HG02938 (cell line): Measurements from ENCODE around the gene SHOX.
"Not testable (repeated sequence)": the region's sequence is repeated elsewhere in the genome, so short reads cannot be mapped to it uniquely, and the experiment has no call there.

Source experiments
- ATAC-seq: cut with Tn5 transposase; IDR thresholded peaks from one replicate; pipeline ENCODE4 v1.9.1; 2021; ENCODE audit warnings: mild to moderate bottlenecking, moderate library complexity; ENCODE audit not compliant: unreplicated experiment

SHOX gene

DNA sequence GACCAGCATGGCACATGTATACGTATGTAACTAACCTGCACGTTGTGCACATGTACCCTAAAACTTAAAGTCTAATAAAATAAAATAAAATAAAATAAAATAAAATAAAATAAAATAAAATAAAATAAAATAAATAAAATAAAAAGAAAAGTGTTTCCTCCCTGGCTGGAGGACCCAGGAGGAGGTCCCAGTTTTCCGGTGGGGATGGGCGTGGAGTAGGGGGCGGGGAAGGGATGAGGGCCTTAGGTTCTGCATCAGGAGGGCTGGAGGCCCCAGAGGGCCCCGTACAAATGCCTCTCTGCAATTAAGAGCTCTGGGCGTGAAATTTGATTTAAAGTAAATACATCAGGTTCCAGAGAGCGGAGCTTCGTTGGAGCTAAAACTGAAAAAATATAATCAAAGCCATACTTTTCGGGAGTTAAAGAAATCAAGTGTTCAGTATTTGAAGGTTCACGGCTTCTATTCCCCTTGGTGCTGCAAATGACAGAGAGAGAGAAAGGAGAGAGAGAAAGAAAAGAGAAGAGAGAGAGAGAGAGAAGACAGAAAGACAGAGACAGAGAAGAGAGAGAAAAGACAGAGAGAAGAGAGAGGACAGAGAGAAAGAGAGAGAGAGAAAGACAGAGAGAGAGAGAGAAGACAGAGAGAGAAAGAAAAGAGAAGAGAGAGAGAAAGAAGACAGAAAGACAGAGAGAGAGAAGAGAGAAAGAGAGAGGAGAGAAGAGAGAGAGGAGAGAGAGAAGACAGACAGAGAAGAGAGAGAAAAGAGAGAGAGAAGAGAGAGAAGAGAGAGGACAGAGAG, 8.7 kb upstream of the SHOX start:
- ATAC-seq: no peak

DNA sequence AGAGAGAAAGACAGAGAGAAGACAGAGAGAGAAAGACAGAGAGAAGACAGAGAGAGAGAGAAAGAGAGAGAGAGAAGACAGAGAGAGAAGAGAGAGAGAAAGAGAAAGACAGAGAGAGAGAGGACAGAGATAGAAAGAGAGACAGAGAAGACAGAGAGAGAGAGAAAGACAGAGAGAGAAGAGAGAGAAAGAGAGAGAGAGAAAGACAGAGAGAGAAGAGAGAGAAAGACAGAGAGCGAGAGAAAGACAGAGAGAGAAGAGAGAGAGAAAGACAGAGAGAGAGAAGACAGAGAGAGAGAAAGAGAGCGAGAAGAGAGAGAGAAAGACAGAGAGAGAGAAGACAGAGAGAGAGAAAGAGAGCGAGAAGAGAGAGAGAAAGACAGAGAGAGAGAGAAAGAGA, 7.8 kb upstream of the SHOX start:
- ATAC-seq: not testable (repeated sequence)

DNA sequence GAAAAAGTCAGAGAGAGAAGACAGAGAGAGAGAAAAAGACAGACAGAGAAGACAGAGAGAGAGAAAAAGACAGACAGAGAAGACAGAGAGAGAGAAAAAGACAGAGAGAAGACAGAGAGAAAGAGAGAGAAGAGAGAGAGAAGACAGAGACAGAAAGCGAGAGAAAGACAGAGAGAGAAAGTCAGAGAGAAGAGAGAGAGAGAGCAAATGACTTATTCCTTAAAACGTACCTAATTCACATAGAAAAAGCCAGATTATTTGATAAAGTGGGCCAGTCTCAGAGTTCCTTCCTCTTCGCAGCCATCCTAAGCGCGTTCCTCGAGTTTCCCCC, 7.4 kb upstream of the SHOX start:
- ATAC-seq: no peak

DNA sequence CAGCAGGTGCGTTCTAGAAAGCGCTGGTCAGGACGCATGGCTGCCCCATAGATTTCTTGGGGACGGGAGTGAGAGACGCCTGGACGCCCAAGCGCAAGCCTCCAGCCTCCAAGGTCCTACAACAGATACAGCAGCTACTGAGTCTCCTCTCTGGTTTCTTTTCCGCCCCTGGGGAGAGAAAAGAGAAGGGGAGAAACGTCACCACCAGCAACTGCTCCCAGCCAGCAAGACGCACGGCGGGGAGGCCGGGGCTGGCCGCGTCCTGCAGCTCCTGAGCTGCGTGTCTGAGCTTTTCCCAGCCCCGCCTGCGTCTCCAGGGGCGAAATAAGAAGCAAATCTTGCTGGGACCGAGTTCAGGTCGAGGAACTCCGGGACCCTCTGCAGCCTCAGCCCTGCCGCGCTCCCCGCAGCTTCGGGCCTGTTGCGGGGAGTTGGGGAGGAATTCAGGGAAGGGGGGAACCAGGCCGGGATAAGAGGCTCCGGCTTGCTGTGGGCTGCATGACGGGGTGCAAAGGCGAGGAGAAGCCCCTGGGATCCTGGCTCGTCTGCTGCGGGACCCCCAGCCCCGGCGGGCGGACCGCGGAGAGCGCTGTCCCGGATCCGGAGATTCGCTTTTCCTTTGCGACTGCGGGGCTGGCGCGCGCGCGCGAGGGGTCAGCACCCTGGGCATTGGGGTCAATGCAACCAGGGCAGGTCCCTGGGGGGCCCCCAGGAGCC, 6.8 kb upstream of the SHOX start:
- ATAC-seq: no peak

DNA sequence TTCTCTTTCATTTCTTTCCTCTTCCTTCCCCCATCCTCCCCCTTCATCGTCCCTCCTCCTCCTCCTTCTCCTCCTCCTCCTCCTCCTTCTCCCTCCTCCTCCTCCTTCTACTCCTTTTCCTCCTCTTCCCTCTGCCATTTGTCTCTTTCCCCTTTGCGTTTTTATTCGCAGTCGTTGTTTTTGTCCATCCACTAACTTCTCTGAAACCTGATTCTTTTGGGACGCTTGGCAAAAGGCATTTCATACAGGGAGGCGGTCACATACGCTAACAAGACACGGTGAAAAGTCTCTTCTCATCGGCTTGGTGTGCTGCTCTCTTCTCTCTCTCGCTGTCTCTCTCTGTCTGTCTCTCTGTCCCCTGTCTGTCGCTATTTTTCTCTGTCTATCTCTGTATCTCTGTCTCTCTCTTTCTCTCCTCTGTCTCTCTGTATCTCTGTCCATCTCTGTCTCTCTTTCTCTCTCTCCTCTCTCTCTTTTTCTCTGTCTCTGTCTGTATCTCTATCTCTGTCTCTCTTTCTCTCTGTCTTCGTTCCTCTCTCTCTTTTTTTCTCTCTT, 5.4 kb upstream of the SHOX start:
- ATAC-seq: no peak

DNA sequence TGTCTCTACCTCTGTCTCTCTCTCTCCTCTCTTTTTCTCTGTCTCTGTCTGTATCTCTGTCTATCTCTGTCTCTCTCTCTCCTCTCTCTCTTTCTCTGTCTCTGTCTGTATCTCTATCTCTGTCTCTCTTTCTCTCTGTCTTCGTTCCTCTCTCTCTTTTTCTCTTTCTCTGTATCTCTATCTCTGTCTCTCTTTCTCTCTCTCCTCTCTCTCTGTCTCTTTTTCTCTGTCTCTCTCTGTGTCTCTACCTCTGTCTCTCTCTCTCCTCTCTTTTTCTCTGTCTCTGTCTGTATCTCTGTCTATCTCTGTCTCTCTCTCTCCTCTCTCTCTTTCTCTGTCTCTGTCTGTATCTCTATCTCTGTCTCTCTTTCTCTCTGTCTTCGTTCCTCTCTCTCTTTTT, 4.5 kb upstream of the SHOX start:
- ATAC-seq: not testable (repeated sequence)

DNA sequence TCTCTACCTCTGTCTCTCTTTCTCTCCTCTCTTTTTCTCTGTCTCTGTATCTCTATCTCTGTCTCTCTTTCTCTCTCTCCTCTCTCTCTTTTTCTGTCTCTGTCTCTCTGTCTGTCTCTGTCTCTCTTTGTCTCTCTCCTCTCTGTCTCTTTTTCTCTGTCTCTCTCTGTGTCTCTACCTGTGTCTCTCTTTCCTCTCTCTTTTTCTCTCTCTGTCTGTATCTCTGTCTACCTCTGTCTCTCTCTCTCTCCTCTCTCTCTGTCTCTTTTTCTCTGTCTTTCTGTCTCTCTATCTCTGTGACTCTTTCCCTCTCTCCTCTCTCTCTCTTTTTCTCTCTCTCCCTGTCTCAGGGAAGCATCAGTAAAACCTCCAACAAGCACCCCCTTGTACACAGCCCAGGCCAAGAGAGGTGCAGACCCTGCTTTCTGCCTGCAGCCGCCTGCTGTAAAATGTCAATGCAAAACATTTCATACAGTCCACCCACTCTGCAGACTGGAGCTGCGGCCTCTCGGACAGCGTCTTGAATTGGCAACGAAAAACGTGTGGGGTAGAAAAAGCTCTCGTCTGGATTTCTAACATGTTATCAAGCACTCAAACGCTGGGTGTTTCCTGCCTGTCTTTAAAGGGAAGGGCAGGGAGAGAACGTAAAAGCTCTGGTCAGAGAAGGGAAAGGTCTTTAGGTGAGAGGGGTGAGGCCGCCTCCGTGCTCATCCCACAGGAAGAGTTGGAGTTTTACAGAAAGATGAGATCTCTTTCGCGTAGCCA, 3.7 kb upstream of the SHOX start:
- no peak for ATAC-seq

DNA sequence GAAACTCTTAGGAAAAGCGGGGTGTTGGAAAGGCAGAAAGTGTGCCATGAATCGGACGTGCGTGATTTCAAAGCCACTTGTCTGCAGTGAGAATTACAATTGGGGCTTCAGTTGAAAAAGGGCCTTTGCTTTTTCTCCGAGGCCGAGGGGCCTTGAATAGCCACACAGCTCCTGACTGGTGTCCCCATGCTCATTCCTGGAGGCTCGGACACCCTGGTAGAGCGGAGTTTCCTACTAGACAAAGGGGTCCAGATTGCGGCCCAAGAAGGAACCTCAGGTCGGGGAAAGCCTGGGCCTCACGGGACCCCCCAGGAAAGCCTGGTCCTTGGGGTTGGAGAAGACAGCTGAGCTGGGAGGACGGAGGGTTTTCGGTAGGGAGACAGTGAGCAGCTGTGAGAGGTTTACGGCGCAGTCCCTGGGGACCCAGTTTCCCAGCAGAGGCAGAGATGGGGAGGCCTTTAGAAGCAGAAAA, 3.0 kb upstream of the SHOX start:
- ATAC-seq: no peak

DNA sequence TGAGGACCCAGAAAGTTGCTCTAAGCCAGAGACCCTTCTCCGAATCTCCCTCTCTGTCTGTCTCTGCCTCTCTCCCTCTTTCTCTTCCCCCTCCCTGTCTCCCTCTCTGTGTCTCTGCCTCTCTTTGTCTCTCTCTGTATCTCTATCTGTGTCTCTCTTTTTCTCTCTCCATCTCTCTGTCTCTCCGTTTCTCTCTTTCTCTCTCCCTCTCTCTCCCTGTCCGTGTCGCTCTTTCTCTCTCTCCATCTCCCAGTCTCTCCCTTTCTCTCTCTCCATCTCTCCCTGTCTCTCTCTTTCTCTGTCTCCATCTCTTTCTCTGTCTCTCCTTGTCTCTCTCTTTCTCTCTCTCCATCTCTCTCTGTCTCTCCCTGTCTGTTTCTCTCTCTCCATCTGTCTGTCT, 2.6 kb upstream of the SHOX start:
- no peak for ATAC-seq

DNA sequence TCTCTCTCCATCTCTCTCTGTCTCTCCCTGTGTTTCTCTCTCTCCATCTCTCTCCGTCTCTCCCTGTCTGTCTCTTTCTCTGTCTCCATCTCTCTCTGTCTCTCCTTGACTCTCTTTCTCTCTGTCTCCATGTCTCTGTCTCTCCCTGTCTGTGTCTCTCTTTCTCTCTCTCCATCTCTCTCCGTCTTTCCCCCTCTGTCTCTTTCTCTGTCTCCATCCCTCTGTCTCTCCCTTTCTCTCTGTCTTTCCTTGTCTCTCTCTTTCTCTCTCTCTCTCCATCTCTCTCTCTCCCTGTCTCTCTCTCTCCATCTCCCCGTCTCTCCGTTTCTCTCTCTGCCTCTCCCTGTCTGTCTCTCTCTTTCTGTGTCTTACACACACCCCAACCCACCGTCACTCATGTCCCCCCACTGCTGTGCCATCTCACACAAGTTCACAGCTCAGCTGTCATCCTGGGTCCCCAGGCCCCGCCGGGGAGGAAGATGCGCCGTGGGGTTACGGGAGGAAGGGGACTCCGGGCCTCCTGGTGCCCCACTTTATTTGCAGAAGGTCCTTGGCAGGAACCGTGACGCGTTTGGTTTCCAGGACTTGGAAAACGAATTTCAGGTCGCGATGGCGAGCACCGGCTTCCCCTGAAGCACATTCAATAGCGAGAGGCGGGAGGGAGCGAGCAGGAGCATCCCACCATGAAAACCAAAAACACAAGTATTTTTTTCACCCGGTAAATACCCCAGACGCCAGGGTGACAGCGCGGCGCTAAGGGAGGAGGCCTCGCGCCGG, 1.2 kb upstream of the SHOX start:
- no peak for ATAC-seq

DNA sequence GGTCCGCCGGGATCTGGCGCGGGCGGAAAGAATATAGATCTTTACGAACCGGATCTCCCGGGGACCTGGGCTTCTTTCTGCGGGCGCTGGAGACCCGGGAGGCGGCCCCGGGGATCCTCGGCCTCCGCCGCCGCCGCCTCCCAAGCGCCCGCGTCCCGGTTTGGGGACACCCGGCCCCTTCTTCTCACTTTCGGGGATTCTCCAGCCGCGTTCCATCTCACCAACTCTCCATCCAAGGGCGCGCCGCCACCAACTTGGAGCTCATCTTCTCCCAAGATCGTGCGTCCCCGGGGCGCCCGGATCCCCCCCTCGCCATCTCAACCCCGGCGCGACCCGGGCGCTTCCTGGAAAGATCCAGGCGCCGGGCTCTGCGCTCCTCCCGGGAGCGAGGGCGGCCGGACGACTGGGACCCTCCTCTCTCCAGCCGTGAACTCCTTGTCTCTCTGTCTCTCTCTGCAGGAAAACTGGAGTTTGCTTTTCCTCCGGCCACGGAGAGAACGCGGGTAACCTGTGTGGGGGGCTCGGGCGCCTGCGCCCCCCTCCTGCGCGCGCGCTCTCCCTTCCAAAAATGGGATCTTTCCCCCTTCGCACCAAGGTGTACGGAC, 482 bp upstream of the SHOX start:
- no peak for ATAC-seq

DNA sequence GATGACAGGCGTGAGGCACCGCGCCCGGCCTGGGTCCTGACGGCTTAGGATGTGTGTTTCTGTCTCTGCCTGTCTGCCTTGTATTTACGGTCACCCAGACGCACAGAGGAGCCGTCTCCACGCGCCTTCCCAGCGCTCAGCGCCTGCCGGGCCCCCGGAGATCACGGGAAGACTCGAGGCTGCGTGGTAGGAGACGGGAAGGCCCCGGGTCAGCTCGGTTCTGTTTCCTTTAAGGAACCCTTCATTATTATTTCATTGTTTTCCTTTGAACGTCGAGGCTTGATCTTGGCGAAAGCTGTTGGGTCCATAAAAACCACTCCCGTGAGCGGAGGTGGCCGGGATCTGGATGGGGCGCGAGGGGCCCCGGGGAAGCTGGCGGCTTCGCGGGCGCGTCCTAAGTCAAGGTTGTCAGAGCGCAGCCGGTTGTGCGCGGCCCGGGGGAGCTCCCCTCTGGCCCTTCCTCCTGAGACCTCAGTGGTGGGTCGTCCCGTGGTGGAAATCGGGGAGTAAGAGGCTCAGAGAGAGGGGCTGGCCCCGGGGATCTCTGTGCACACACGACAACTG, 1.3 kb downstream of the SHOX start:
- ATAC-seq: no peak

DNA sequence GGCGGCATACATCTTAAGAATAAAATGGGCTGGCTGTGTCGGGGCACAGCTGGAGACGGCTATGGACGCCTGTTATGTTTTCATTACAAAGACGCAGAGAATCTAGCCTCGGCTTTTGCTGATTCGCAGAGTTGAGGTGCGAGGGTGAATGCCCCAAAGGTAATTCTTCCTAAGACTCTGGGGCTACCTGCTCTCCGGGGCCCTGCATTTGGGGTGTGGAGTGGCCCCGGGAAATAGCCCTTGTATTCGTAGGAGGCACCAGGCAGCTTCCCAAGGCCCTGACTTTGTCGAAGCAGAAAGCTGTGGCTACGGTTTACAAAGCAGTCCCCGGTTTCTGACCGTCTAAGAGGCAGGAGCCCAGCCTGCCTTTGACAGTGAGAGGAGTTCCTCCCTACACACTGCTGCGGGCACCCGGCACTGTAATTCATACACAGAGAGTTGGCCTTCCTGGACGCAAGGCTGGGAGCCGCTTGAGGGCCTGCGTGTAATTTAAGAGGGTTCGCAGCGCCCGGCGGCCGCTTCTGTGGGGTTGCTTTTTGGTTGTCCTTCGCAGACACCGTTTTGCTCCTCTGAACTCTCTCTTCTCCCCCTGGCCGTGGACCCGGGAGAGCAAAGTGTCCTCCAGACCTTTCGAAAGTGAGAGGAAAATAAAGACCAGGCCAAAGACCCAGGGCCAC, 1.9 kb downstream of the SHOX start:
- no peak for ATAC-seq

DNA sequence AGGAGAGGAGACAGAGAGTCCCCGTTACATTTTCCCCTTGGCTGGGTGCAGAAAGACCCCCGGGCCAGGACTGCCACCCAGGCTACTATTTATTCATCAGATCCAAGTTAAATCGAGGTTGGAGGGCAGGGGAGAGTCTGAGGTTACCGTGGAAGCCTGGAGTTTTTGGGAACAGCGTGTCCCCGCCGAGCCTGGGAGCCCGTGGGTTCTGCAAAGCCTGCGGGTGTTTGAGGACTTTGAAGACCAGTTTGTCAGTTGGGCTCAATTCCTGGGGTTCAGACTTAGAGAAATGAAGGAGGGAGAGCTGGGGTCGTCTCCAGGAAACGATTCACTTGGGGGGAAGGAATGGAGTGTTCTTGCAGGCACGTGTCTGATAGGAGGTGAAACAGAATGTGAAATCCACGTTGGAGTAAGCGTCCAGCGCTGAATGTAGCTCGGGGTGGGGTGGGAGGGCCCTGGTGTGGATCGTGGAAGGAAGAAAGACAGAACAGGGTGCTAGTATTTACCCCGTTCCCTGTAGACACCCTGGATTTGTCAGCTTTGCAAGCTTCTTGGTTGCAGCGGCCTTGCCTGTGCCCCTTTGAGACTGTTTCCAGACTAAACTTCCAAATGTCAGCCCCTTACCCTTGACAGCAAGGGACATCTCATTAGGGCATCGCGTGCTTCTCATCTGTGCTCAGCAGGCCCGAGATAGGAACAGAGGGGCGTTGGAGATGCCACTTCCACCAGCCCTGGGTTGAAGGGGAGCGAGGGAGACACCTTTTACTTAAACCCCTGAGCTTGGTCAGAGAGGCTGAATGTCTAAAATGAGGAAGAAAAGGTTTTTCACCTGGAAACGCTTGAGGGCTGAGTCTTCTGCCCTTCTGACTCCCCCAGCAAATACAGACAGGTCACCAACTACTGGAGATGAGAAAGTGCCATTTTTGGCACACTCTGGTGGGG, 2.7 kb downstream of the SHOX start:
- no peak for ATAC-seq

DNA sequence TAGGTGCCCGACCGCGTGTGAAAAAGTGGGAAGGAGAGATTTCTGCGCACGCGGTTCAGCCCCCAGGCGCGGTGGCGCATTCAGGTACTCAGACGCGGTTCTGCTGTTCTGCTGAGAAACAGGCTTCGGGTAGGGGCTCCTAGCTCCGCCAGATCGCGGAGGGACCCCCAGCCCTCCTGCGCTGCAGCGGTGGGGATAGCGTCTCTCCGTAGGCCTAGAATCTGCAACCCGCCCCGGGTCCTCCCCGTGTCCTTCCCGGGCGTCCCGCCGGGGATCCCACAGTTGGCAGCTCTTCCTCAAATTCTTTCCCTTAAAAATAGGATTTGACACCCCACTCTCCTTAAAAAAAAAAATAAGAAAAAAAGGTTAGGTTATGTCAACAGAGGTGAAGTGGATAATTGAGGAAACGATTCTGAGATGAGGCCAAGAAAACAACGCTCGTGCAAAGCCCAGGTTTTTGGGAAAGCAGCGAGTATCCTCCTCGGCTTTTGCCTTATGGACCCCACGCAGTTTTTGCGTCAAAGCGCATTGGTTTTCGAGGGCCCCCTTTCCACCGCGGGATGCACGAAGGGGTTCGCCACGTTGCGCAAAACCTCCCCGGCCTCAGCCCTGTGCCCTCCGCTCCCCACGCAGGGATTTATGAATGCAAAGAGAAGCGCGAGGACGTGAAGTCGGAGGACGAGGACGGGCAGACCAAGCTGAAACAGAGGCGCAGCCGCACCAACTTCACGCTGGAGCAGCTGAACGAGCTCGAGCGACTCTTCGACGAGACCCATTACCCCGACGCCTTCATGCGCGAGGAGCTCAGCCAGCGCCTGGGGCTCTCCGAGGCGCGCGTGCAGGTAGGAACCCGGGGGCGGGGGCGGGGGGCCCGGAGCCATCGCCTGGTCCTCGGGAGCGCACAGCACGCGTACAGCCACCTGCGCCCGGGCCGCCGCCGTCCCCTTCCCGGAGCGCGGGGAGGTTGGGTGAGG, 3.7 kb downstream of the SHOX start:
- ATAC-seq: no peak

DNA sequence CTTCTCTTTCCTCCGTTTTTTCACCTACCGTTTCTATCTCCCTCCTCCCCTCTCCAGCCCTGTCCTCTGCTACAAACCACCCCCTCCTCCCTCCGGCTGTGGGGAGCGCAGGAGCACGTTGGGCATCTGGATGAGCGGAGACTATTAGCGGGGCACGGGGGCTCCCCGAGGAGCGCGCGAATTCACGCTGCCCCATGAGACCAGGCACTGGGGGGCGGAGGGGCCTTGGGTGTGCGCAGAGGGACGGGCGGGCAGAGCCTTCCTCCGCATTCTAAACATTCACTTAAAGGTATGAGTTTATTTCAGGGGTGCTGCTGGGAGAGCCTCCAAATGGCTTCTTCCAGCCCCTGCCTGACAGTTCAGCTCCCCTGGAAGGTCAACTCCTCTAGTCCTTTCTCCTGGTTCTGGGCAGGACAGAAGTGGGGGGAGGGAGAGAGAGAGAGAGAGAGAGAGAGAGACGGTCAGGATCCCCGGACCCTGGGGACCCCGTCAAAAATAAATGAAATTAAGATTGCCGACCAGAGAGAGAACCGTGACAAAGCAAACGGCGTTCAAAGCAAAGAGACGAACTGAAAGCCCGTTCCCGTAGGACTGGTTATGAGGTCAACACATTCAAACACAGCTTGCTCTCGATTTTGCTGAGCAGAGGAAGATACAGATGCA, 5.0 kb downstream of the SHOX start:
- no peak for ATAC-seq
